Stimulated activated CD4-positive, alpha-beta T cell treated with anti-CD3 and anti-CD28 coated beads, Interleukin-12 subunit alpha, Interleukin-12 subunit beta, amount 100 ng/mL, for 4 hours (primary cell): ENCODE results near the gene SIL1.
"Not testable (repeated sequence)": the region's sequence is repeated elsewhere in the genome, so short reads cannot be mapped to it uniquely, and the experiment has no call there.

Source experiments
- DNase-seq: peaks from one replicate; pipeline ENCODE4 v3.0.0-alpha.2; 2020

SIL1 gene

GRCh38 chr5:139196296-139196956 lies 1.7 kb downstream of the SIL1 start:
- no peak for DNase-seq

GRCh38 chr5:139194486-139194885 lies 3.7 kb downstream of the SIL1 start:
- DNase-seq = no peak

GRCh38 chr5:139193928-139194327 lies 4.2 kb downstream of the SIL1 start:
- no peak for DNase-seq

GRCh38 chr5:139192906-139193305 lies 5.3 kb downstream of the SIL1 start:
- DNase-seq = not testable (repeated sequence)

DNA sequence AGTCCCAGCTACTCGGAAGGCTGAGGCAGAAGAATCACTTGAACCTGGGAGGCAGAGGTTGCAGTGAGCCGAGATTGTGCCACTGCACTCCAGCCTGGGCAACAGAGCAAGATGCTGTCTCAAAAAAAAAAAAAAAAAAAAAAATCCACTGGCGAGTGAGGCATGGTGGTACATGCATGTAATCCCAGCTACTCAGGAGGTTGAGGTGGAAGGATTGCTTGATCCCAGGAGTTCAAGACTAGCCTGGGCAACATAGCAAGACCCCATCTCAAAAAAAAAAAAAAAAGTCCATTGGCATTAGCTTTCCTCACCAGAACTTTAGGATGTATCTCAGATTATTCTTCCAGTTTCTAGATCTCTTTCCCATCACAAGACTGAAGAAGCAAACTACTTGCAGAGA lies 6.2 kb downstream of the SIL1 start:
- not testable (repeated sequence) for DNase-seq

GRCh38 chr5:139190125-139190524 lies 8.0 kb downstream of the SIL1 start:
- no peak for DNase-seq

DNA sequence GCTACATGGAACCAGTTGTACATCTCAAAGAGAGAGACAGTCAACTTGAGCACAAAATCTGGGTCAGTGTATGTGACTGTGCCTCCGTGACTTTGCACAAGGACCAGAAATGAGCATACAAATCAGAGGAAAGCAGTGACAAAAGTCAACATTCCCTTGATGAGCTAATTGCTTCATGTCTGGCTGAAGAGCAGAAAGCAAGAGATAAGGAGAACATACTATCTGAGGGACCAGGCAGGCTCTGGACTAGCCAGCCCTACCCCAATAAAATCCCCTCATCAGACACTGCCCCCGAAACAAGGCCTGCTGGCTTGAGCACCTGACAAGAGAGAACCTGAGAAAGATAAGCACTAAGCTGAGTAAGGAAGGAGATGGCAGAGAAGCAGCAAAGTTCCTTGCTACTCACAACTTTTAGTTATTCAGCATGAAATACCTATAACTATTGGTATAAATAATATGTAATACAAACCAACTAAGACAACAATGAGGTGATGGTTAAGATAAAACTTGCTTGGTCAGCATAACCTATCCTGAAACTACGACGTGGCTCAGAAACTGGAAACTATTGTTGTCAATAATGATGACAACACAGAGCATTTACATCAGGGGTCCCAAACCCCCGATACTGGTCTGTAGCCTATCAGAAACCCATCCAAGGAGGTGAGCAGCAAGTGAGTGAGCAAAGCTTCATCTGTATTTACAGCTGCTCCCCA lies 9.5 kb downstream of the SIL1 start:
- no peak for DNase-seq

DNA sequence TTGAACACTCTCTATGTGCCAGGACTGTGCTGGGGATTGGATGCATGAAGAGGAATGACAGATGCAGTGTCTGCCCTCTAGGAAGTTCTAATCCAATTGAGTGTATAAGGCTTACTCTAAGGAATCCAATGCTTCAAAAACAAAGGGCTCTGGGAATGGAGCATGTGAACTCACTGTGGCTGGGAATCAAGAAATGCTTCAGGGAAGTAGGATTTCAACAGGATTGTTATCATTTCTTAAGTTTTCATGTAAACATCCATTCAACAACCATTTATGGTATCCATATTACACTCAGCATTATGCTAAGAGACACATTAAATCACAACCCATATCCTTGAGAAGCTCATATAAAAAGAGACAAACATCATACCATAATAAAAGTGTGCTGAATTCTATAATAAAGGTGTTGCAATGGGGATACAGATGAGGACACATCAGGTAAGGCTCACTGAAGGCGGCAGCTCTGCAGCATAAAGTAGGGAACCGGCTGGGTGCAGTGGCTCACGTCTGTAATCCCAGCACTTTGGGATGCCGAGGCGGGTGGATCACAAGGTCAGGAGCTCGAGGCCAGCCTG lies 11.3 kb downstream of the SIL1 start:
- no peak for DNase-seq

GRCh38 chr5:139186261-139186660 lies 11.9 kb downstream of the SIL1 start:
- DNase-seq = no peak

DNA sequence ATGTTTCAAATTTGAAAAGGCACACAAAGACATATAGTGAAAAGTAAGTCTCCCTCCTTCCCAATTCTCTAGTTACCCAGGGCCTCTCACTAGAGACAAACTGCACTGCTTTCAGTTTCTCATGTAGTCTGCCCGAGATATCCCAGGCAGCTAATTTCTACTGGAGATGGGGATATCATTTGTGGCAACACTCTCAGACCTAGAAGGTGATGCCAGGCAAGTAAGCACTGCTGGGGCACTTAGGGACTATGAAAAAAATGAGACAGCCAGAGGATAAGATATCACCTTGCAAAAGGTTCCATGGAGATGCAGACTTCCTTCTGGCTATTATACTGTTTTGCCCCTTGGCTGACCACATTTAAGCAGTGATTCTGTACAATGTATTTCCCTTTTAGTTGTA lies 12.6 kb downstream of the SIL1 start:
- no peak for DNase-seq

- no peak for DNase-seq
These were observed 14.7 kb downstream of the SIL1 start for GRCh38 chr5:139183502-139183901.

DNA sequence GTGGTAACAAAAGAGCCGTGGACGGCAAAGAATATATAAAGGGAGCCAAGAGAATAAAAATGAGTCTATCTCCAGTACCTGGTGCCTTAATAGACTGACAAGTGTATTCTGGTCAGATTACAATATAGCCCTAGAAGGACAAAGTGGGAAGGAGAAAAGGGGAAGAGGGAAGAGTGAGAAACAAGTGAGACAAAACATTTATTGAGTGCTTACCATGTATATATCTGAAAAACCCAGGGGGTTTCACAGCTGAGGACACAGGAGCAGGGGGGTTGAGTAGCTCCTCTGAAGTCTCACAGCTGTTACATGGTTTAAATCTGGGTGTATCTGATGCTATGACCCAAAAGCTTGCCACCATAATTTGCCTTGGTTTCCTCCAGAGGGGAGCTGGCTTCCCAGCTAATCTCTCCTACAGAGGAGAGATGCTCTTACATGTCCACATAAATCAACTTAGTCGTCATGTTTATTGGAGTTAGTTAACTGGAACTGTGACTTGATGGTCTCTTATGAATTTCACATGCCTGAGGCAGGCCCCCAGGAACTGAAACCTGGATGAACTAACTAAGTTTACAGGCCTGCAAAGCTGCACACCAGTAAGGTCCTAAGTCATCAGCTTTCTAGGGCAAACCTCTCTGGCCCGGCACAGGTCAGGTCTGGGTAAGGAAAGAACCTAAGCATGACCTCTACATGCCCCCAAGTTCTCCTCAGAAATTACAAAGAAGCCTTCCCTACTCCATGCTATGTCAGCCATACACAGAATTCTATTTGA lies 15.5 kb downstream of the SIL1 start:
- no peak for DNase-seq

GRCh38 chr5:139181835-139182452 lies 16.2 kb downstream of the SIL1 start:
- no peak for DNase-seq

- no peak for DNase-seq
These were observed 16.8 kb downstream of the SIL1 start for GRCh38 chr5:139181322-139181730.

DNA sequence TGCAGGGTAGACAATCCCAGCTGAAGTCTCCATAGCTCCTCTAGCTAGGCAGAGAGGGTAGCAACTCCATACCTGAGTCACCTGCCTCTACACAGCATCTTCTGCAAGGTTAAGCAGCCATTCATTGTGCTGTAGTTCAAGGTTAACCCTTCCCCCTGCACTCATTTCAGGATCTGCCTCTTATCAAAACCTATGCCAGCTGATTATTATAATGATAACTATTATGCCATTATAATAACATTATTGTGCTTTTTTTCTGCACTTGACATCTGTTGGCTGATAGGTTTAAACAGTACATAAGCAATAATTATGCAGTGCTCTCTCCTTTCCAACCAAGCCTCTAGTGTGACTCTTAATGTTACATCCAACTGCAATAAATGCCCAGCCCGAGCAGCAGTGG lies 17.3 kb downstream of the SIL1 start:
- no peak for DNase-seq

DNA sequence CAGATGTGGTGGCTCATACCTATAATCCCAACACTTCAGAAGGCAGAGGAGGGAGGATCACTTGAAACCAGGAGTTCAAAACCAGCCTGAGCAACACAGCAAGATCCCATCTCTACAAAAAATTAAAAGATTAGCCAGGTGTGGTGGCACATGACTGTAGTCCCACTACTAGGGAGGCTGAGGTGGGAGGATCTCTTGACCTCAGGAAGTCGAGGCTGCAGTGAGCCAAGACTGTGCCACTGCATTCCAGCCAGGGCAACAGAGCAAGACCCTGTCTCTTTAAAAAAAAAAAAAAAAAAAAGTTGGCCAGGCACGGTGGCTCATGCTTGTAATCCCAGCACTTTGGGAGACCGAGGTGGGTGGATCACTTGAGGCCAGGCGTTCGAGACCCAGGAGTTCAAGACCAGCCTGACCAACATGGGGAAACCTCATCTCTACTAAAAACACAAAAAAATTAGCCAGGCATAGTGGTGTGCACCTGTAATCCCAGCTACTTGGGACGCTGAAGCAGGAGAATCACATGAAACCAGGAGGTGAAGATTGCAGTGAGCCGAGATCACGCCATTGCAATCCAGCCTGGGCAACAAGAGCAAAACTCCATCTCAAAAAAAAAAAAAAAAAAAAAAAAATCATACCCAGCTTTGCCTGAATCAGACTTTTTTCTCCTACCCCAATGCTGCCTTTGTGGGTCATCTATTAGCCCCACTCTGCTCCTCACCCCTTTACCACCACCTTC lies 18.2 kb downstream of the SIL1 start:
- DNase-seq = not testable (repeated sequence)

- no peak for DNase-seq
These were observed 19.2 kb downstream of the SIL1 start for GRCh38 chr5:139178935-139179334.

- no peak for DNase-seq
These were observed 19.6 kb downstream of the SIL1 start for GRCh38 chr5:139178589-139178917.

- DNase-seq = no peak
These were observed 20.2 kb downstream of the SIL1 start for GRCh38 chr5:139177809-139178588.

- DNase-seq = not testable (repeated sequence)
These were observed 20.9 kb downstream of the SIL1 start for GRCh38 chr5:139177281-139177680.

DNA sequence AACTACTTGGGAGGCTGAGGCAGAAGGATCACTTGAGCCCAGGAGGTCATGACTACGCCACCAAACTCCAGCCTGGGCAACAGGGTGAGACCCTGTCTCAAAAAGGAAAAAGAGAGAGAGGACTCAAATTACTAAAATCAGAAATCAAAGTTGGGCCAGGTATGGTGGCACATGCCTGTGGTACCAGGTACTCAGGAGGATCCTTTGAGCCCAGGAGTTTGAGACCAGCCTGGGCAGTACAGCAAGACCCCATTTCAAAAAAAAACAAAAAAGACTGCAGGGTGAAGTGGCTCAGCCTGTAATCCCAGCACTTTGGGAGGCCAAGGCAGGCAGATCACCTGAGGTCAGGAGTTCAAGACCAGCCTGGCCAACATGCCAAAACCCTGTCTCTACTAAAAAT lies 23.8 kb downstream of the SIL1 start:
- DNase-seq = not testable (repeated sequence)
